ENCODE results near the gene KIF2C.

Gene KIF2C

GRCh38 chr1:44717653-44718052, 22.0 kb upstream of the KIF2C start:
- Histone ChIP-seq H3F3A (ENCODE audit: insufficient read depth, low read length) (peaks cover 40% of the 10 kb centered on the region), H3K4me2 (ENCODE audit: low read depth, low read length) (peak overlapping the region; percentile 43), H3K4me1 (ENCODE audit: low read length) (peaks cover 34% of the 10 kb centered on the region), H3K9ac (ENCODE audit: low read length) (0 out of 2 replicates have a peak overlapping the region, but pooled peaks have one; percentile 18), H4K20me1 (ENCODE audit: insufficient read depth, low read length) (no peaks in the 10 kb centered on the region), H3K27me3 (replicated peaks; ENCODE audit: insufficient read depth, low read length) (no peaks in the 10 kb centered on the region), H2AFZ (ENCODE audit: low read length) (no peak overlapping the region), H3K79me2 (ENCODE audit: low read length) (no peaks in the 10 kb centered on the region), H3K36me3 (replicated peaks; ENCODE audit: insufficient read depth, low read length) (no peaks in the 10 kb centered on the region), H3K9me3 (replicated peaks; ENCODE audit: insufficient read depth, low read length) (no peaks in the 10 kb centered on the region), H3K4me3 (ENCODE audit: low read length) (no peak overlapping the region), H3K9me2 (replicated peaks; ENCODE audit: insufficient read depth, low read length) (no peaks in the 10 kb centered on the region), H3K27ac (ENCODE audit: low read length) (no peak overlapping the region; the same call in 1 of the 2 replicates)
- TF ChIP-seq CTCF (IDR thresholded peaks at IDR 0.05; ENCODE audit: low read length), result no peak
- TF ChIP-seq EZH2 (optimal IDR thresholded peaks at IDR 0.05; ENCODE audit: low read depth, low read length), result no peak
- no peak for TF ChIP-seq EZH2phosphoT487 (IDR thresholded peaks at IDR 0.05; ENCODE audit: low read length)
- DNase-seq, result no peak

DNA sequence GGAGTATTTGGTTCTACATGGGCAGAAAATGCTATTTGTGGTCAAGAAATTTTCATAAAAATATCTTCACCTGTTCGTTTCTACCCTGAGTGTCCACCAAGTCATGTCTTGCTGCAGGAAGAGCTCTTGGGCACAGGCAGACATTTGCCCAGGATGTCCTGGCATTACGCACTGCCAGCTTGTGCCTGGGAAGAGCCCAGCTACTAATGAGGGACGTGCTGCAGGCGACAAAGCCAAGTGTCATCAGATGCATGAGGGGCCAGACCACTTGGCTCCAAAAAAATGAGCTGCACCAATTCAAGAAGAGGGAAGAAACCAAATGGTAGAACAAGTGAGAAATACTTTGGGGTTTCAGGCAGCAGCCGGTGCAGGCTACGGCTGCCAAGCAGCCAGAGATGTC, 21.5 kb upstream of the KIF2C start:
- no peak overlapping the region; the same call in 1 of the 2 replicates for H3K27ac ChIP-seq (ENCODE audit: low read length)
- TF ChIP-seq CTCF (IDR thresholded peaks at IDR 0.05; ENCODE audit: low read length), result no peak
- no peak for TF ChIP-seq EZH2 (optimal IDR thresholded peaks at IDR 0.05; ENCODE audit: low read depth, low read length)
- no peak for TF ChIP-seq EZH2phosphoT487 (IDR thresholded peaks at IDR 0.05; ENCODE audit: low read length)
- H3K9me2 ChIP-seq (replicated peaks; ENCODE audit: insufficient read depth, low read length), result no peaks in the 10 kb centered on the region
- H3K4me3 ChIP-seq (ENCODE audit: low read length), result no peak overlapping the region
- no peak overlapping the region for H2AFZ ChIP-seq (ENCODE audit: low read length)
- no peaks in the 10 kb centered on the region for H3K36me3 ChIP-seq (replicated peaks; ENCODE audit: insufficient read depth, low read length)
- peaks cover 38% of the 10 kb centered on the region for H3F3A ChIP-seq (ENCODE audit: insufficient read depth, low read length)
- no peaks in the 10 kb centered on the region for H3K79me2 ChIP-seq (ENCODE audit: low read length)
- 0 out of 2 replicates have a peak overlapping the region, but pooled peaks have one; percentile 18 for H3K9ac ChIP-seq (ENCODE audit: low read length)
- peak overlapping the region; percentile 43 for H3K4me2 ChIP-seq (ENCODE audit: low read depth, low read length)
- no peaks in the 10 kb centered on the region for H3K9me3 ChIP-seq (replicated peaks; ENCODE audit: insufficient read depth, low read length)
- H3K4me1 ChIP-seq (ENCODE audit: low read length), result peaks cover 36% of the 10 kb centered on the region
- DNase-seq, result no peak
- H4K20me1 ChIP-seq (ENCODE audit: insufficient read depth, low read length), result no peaks in the 10 kb centered on the region
- H3K27me3 ChIP-seq (replicated peaks; ENCODE audit: insufficient read depth, low read length), result no peaks in the 10 kb centered on the region

GRCh38 chr1:44719318-44719717, 20.3 kb upstream of the KIF2C start:
- Histone ChIP-seq H2AFZ (ENCODE audit: low read length) (no peak overlapping the region), H3K4me3 (ENCODE audit: low read length) (no peak overlapping the region), H3K27me3 (replicated peaks; ENCODE audit: insufficient read depth, low read length) (no peaks in the 10 kb centered on the region), H3K9ac (ENCODE audit: low read length) (no peak overlapping the region), H3K4me1 (ENCODE audit: low read length) (peaks cover 36% of the 10 kb centered on the region), H3K36me3 (replicated peaks; ENCODE audit: insufficient read depth, low read length) (no peaks in the 10 kb centered on the region), H3K79me2 (ENCODE audit: low read length) (no peaks in the 10 kb centered on the region), H3F3A (ENCODE audit: insufficient read depth, low read length) (peaks cover 38% of the 10 kb centered on the region), H3K9me3 (replicated peaks; ENCODE audit: insufficient read depth, low read length) (no peaks in the 10 kb centered on the region), H3K4me2 (ENCODE audit: low read depth, low read length) (no peak overlapping the region), H3K9me2 (replicated peaks; ENCODE audit: insufficient read depth, low read length) (no peaks in the 10 kb centered on the region), H3K27ac (ENCODE audit: low read length) (no peak overlapping the region), H4K20me1 (ENCODE audit: insufficient read depth, low read length) (no peaks in the 10 kb centered on the region)
- TF ChIP-seq CTCF (IDR thresholded peaks at IDR 0.05; ENCODE audit: low read length) (no peak), EZH2phosphoT487 (IDR thresholded peaks at IDR 0.05; ENCODE audit: low read length) (no peak), EZH2 (optimal IDR thresholded peaks at IDR 0.05; ENCODE audit: low read depth, low read length) (no peak)
- no peak for DNase-seq

All from MM.1S (cell line).